HG03575 (cell line): Measurements from ENCODE around the gene ACTN1.

Experiments
- ATAC-seq: cut with Tn5 transposase; IDR thresholded peaks from one replicate; pipeline ENCODE4 v1.9.1; 2021; ENCODE audit not compliant: unreplicated experiment, insufficient number of reproducible peaks, low FRiP score; ENCODE audit errors: extremely low read depth

ACTN1 gene

GRCh38 chr14:68956724-68957123, 22.4 kb downstream of the ACTN1 start:
- no peak for ATAC-seq

DNA sequence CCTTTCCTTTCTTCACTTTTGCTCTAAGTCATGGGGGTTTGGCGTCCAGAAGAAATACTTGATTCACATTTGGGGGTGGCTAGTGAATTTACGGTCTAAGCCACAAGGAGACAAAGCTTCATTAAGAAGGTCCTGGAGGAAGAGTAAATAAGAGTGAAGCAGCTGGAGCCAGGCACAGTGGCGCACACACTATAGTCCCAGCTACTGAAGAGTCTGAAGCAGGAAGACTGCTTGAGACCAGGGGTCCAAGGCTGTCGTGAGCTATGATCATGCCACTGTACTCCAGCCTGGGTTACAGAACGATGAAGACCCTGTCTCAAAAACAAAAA, 23.3 kb downstream of the ACTN1 start:
- no peak for ATAC-seq

DNA sequence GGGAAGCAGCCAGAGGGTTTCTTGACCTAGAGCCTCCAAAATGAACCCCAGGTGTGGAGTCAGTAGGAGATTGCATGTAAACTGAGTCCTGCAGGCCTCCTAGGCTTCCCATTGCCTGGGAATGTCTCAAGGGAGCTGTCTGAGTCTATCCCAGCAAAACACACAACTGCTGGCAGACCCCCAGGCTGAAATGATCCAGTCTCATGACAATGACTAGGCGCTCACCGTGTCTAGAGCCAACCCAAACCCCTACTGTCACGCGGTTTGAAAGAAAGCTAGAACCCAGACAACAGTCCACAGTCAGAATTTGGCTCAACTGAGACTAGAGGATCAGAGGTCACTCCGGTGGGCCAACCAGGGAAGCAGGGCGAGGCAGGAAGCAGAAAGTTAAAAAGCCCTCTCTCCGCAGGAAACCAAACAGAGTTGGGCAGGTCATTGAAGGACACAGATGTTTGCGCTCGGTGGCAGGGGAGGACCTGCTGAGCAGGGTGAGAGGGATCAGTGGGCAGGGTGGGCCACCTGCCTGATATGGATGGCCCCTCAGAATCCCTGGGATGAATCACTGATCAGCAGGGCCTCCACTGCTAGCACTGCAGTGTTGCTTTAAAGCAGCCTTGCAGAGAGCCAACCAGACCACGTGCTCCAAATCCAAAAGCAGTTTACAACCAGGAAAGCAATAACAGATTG, 23.8 kb downstream of the ACTN1 start:
- ATAC-seq = no peak

- no peak for ATAC-seq
Observed at GRCh38 chr14:68953196-68953555, 25.9 kb downstream of the ACTN1 start.

DNA sequence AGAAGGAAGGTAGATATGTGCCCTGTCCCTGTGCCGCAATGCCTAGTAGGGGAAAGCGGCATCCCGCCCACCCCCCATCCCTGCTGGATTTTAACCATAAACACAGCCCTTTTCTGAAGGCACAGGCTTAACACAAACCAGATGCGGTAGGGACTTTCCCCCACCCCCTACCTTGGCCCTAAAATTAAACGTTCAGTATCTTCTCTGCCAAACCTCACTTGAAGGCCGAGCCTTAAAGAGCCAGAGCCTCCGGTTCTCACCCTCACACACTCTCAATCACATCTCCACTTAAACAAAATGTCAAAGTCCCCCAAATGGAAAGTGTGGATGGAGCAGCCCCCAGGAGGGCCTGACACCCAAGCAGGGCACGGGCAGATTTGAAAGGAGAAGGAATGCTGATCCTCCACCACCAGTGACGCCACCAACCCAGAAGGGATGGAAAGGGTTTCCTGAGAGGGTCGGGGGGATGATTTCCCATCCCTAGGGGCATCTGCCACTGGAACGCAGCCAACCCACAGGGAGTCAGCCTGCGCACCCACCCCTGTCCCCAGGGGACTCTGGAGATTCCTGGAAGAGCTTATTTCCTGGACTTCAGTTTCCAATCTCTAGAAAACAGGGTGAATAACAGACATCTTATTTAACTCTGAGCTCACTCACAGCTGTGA, 26.4 kb downstream of the ACTN1 start:
- ATAC-seq = no peak

GRCh38 chr14:68951800-68952530, 27.1 kb downstream of the ACTN1 start:
- no peak for ATAC-seq

GRCh38 chr14:68951035-68951797, 27.9 kb downstream of the ACTN1 start:
- no peak for ATAC-seq

- no peak for ATAC-seq
Observed at GRCh38 chr14:68950111-68950510, 29.0 kb downstream of the ACTN1 start.

DNA sequence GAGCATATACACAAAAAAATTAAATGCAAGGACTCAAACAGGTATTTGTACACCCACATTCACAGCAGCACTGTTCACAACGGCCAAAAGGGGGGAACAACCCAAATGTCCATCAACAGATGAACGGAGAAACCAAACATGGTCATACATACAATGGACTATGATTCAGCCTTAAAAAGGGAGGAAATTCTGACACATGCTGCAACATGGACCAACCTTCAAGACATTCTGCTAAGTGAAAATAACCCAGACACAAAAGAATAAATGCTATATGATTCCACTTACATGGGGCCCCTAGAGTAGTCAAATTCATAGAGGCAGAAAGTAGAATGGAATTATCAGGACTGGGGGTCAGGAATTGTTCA, 29.5 kb downstream of the ACTN1 start:
- ATAC-seq = no peak

DNA sequence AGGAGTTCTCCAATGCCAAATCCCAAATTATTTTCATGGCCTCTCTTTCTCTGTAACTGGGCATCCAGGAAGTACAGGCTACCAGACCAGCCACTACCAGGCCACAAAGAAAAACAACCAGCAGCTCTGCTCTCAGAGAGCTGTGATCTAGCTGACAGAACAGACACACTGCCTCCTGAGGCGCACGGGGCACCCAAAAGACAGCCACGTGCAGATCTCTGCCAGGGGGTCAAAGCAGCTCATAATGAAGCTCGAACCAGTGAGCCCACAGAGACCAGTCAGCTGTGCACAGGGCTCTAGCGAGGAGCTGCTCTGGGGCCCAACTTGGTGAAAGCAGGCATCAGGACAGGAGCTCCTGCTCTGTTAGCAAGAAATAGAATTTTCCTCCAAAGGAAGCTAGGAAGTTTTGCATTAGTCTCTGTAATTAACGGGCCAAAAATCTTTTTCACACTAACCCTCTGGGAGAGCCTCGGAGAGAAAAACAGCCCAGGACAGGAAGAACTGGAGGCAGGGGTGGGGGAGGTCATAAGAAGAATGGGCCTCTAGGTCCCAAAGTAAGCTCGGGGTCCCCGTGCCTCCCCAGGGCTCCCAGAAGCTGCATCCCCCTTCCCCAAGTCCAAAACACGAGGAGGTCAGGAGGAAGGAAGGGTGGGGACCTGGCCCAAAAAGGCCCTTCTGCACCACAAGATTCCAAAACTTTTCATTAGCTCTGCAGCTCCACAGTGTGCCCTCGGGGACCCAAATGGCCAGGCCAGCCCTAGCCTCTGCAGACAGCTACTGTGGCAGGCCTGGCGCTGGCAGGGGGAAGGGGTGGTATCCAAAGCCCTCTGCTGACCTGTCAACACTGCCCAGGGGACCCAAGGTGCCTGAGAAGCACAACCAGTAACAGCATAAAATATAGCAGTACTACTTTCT, 30.2 kb downstream of the ACTN1 start:
- no peak for ATAC-seq

DNA sequence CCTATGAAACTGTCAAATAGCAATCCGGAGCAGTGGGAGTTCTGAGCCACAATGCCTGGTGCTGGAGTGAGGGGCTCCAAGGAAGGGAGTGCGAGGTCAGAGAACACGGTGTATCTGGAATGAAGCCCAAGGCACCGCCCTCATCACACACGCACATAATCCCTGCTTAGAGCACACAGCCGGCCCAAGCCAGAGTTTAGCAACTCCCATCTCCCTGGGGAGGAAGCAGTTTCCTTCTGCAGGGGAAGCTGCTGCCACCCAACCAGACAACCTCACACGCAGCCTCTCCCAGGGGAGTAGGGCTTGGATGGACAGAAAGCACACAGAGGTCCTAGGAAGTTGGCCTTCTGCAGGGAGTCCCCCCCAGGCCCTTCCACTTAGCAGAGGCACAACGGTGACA, 31.3 kb downstream of the ACTN1 start:
- ATAC-seq = no peak

- ATAC-seq = no peak
Observed at GRCh38 chr14:68946489-68946822, 32.6 kb downstream of the ACTN1 start.

DNA sequence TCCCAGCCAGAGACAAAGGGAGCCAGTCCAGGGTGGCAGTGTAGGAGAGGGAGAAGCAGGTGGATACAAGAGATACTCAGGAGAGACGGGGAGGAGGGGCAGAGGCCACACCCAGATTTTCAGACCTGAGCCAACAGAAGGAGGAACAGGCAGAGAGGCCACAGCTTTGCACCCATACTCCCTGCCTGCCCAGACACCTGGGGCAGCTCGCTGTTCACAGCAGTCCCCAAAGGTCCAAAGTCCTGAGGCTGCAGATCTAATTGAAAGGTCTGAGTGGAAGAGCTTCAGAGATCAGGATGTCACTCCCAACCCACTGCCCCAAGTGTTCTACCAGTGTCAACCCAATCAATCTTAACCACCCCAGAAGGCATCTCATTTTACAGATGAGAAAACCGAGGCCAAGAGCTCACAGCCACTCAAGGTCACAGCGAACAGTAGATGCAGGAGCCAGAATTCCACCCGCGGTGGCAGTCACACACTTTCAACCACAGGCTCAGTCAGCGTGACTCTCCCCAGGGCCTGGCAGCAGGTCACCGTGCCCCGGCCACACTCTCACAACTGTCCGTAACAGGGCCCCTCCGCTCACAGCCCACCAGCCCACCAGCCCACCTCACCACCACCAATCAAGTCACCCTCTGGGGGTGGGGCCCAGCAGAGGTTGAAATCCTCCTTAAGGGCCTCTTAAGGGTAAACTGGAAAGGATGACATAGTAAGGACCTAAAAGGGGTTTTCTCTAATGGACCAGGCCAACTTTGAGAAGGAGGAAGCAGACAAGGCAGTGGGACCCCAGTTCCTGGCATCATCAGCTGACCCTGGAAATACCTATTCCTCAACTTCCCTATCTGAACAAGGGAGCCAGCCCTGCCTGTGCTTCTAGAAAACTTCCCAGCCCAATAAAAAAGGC, 33.3 kb downstream of the ACTN1 start:
- ATAC-seq = no peak

- no peak for ATAC-seq
Observed at GRCh38 chr14:68945190-68945584, 33.9 kb downstream of the ACTN1 start.

DNA sequence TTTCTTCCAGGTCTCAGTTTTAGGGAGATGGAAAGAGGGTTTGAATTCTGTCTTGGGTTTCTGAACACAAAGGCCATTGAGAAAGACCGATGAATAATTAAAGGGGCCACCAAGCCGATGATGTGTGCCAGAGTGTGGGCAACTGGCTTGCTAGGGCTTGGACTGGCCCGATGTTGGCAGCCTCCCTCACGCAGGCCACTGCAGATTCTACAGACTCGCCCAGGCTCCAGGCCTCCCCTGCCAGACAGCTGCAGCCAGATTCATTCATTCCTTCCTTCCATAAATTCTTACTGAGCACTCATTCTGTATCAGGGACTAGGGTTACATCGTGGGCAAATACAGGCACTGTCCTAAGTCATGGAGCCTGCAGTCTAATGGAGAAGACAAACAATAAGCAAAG, 34.9 kb downstream of the ACTN1 start:
- no peak for ATAC-seq

DNA sequence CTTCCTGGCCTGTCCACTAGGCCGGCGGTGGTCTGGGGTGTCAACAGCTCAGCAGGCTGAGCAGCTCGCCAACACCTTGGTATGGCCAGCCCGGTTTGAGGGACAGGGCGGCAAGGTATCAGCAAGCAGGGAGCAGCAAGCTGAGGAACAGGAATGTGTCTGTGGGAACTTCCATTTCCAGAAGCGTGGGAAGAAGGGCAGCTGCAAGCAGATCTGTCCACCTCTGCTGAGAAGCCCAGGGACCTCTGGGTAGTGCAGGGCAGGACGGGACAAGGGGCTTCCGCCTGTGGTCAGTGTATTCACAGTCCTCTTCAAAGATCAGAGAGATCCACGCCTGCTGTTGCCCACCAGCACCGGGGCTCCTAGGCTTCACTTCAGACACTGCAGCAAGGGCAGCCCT, 36.0 kb downstream of the ACTN1 start:
- no peak for ATAC-seq

DNA sequence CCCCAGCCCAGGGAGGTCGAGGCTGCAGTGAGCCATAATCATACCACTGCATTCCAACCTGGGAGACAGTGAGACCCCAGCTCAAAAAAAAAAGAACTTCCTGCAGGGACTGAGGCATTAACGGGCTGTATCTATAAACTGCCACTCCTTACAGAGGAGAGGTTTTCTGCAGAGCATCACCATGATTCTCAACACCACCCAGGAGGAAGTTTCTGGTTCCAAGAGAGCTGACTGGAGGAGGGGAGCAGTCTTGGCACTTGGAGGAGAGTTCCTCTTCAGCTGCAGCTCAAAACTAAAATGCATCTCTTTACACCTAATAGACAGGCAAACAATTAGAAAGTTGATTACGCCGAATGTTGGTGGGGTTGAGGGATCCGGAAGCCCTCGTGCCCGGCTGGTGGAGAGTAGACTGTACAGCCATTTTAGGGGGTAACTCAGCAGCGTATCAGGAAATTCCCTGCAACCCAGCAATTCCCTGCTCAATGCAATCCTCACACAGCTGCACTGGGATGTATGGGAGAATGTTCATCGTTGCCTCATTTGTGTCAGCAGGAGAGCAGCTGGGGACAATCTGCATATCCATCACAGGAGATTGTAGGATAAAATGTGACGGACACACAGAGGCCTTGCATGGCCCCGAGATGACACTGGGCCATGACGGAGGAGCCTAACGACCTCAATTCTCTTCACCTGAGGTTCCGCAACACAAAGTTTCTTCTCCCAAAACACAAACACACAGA, 36.6 kb downstream of the ACTN1 start:
- no peak for ATAC-seq
